Measurements from ENCODE around the gene UBE2E1.
A peak's percentile ranks its signal among the peaks of the same experiment; 100 is the strongest.

Gene UBE2E1

DNA sequence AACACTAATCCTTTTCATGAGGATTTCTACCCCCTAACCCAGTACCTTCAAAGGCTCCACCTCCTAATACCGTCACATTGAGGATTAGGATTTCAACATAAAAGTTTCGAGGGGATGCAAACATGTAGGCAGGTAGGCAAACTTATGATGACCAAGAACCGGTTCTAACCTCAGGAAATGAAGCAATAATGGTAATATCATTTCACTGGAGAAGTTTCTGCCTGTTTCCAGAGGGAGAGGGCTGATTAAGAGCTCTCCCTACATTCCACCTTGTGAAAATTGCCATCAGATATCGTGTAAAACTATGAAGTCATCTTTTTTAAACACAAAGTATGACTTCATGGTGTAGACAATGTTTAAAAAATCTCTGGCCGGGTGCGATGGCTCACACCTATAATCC lies 79.5 kb downstream of the UBE2E1 start:
- Histone ChIP-seq H3K27me3 (no peaks in the 10 kb centered on the region), H3K27ac (no peak overlapping the region), H3K36me3 (peaks cover 0 to 15% (median 11%) of the 10 kb centered on the region in 3 donors), H3K4me1 (no peaks in the 10 kb centered on the region), H3K4me3 (no peak overlapping the region), H3K9me3 (no peaks in the 10 kb centered on the region)
- intact Hi-C loops (cut with DNase I; ENCODE audit: low total_unique reads) = loop anchor here (10.0 kb wide), 1 partner anchor 800 kb away; no protein-coding TSS in a partner anchor
- TF ChIP-seq CTCF (IDR thresholded peaks at IDR 0.05) = no peak
- DNase-seq = no peak

DNA sequence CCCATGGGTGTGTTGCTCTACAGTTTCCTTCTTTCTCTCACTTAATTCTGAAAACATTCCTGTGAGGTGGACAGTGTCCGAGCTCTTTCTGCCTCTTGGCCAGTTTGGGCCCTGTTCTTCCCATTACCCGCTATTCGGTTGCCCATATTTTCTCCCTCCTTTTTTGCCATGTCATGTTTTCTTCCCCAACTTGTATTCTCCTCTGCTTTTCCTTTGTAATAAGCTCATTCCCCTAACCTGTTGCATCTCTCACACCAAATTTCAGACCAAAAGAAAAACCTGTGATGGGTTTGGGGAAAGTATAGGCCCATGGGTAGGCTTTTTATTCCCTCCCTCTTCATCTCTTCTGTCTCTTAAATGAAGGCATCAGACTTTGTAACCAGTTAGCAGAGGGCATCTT lies 80.6 kb downstream of the UBE2E1 start:
- Histone ChIP-seq H3K4me3 (no peak overlapping the region), H3K36me3 (peaks cover 2 to 16% (median 16%) of the 10 kb centered on the region in 3 donors), H3K27ac (no peak overlapping the region), H3K4me1 (no peaks in the 10 kb centered on the region), H3K9me3 (no peaks in the 10 kb centered on the region), H3K27me3 (no peaks in the 10 kb centered on the region)
- DNase-seq = no peak
- no peak for TF ChIP-seq CTCF (IDR thresholded peaks at IDR 0.05)
- intact Hi-C loops (cut with DNase I; ENCODE audit: low total_unique reads) = loop anchor here (10.0 kb wide), 1 partner anchor 798 kb away; no protein-coding TSS in a partner anchor

- H3K36me3 ChIP-seq = peaks cover 4 to 7% (median 7%) of the 10 kb centered on the region in 3 donors
- DNase-seq = no peak
- H3K9me3 ChIP-seq = no peaks in the 10 kb centered on the region
- H3K4me1 ChIP-seq = no peaks in the 10 kb centered on the region
- no peaks in the 10 kb centered on the region for H3K27me3 ChIP-seq
- intact Hi-C loops (cut with DNase I; ENCODE audit: low total_unique reads) = loop anchor here (10.0 kb wide), 1 partner anchor 796 kb away; no protein-coding TSS in a partner anchor
- H3K27ac ChIP-seq = no peak overlapping the region
- TF ChIP-seq CTCF (IDR thresholded peaks at IDR 0.05) = peak; percentile 82 to 90
- no peak overlapping the region for H3K4me3 ChIP-seq
These were observed 83.0 kb downstream of the UBE2E1 start for GRCh38 chr3:23888617-23889228.

DNA sequence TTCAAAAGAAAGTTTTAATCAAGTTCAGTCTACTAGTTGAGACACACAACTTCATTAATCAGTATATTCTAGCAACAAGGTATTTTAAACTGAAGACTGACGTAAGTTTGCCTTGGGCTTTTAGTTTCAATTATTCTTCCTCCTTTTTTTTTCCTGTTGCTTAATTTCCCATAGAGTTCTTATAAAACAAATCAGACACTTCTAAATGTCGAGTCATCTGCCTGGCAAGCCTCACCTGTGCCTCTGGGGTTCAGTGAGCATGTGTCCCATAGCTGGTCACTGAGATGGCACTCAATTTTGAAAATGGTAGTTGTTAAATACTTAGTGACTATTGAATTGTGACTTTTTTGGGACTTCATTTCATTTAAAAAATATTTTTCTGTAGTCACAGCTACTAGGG lies 83.6 kb downstream of the UBE2E1 start:
- Histone ChIP-seq H3K4me1 (no peaks in the 10 kb centered on the region), H3K4me3 (no peak overlapping the region), H3K27me3 (no peaks in the 10 kb centered on the region), H3K9me3 (no peaks in the 10 kb centered on the region), H3K27ac (no peak overlapping the region), H3K36me3 (peaks cover 4 to 14% (median 7%) of the 10 kb centered on the region in 3 donors)
- no peak for TF ChIP-seq CTCF (IDR thresholded peaks at IDR 0.05)
- DNase-seq = no peak
- intact Hi-C loops (cut with DNase I; ENCODE audit: low total_unique reads) = loop anchor here (10.0 kb wide), 1 partner anchor 795 kb away; no protein-coding TSS in a partner anchor

GRCh38 chr3:23889950-23890349 lies 84.2 kb downstream of the UBE2E1 start:
- no peak for TF ChIP-seq CTCF (IDR thresholded peaks at IDR 0.05)
- no peak for DNase-seq
- Histone ChIP-seq H3K9me3 (no peaks in the 10 kb centered on the region), H3K27ac (no peak overlapping the region), H3K36me3 (peaks cover 4 to 14% (median 7%) of the 10 kb centered on the region in 3 donors), H3K27me3 (no peaks in the 10 kb centered on the region), H3K4me3 (no peak overlapping the region), H3K4me1 (no peaks in the 10 kb centered on the region)
- intact Hi-C loops (cut with DNase I; ENCODE audit: low total_unique reads) = loop anchor here (10.0 kb wide), 2 partner anchors 345 to 795 kb away; no protein-coding TSS in a partner anchor
